Renal cortical epithelial cell (primary cell): ENCODE data around the gene CATSPER1. TPM values are rescaled to one million over a fixed set of nuclear protein-coding genes. Genes with fewer than 3 reads are reported as not detected.
A peak's percentile ranks its signal among the peaks of the same experiment; 100 is the strongest.

ENCODE experiments used
- DNase-seq: peaks from one replicate; pipeline ENCODE4 v3.0.0-alpha.2; 2011; ENCODE audit warnings: low read depth
- total RNA-seq: library from RNA; depleted of rRNA; stranded (reverse); fragments of >200 nt; gene quantifications from 2 replicates; pipeline ENCODE4 v1.2.3, GENCODE V29; 2014

The CATSPER1 gene
- total RNA-seq, 1 donor from 2014 or later: 0.65 TPM

DNA sequence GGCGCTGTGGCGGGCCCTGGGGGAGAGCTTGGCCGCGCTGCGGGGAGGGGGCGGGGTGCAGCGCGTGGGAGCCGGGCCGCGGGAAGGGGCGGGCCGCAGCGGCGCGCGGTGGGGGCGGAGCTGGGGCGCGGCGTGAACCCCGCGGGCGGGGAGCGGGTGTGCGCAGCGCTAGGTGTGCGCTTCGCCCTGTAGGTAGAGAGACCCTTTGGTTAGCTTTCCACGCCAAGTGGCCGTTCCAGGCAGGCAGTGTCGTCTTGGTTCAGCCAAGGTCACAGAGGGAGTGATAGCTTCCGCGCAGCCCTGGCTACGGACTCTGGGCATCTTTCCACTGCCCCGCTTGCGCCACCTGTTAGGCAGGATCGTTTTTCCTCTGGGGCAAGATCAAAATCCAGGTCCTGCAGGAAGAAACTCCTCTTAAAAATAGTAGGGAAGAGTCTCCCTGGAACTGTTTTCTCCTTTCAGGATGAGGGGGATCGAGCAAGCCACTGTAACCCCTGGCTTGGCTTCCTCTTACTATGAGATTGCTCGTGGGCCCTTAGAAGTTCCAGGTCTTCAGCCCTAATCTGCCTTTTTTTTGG is 23.5 kb downstream of the CATSPER1 start:
- peak; percentile 33 for DNase-seq

DNA sequence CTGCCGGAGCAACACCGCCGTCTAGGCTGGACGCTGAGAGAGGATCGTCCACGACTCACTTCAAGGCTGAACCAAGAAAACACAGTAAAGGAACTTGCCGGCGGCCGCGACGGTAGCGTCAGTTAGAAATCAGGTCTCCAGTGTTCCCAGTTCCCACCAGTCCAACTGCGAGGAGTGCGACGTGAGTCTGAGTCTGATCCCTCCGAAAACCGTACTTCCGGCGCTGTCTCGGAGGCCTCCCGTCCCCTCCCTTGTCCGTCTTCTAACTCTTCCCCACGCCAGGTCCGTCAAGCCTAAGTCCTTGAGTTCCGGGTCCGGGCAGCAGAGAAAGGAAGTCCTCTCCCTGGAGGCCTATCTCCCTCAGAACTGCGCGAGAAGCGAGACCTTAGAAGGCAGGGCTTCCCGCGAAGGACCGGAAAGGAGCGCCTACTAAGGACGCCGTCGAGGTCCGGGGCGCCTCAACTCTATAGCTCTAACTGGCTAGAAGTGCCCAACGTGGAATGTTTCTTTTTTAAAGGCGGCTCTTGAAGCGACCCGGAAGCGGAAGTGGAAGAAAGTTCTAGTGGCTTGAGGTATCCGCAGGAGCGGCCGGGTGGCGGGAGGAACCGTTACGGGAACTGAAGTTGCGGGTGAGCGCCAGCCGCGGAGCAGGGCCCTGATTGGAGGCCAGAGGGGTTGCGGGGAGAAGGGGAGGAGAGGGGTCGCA is 24.2 kb downstream of the CATSPER1 start, which contains the start of the genes BANF1 and EIF1AD:
TSS of gene BANF1 (plus strand) at position 562 of the 706 bp plus-strand sequence. CDS start 748 bp downstream, outside the sequence.
TSS of gene EIF1AD (minus strand) at position 216 of the 706 bp plus-strand sequence. CDS start 1,768 bp downstream, outside the sequence.
- peak; percentile 88 for DNase-seq

DNA sequence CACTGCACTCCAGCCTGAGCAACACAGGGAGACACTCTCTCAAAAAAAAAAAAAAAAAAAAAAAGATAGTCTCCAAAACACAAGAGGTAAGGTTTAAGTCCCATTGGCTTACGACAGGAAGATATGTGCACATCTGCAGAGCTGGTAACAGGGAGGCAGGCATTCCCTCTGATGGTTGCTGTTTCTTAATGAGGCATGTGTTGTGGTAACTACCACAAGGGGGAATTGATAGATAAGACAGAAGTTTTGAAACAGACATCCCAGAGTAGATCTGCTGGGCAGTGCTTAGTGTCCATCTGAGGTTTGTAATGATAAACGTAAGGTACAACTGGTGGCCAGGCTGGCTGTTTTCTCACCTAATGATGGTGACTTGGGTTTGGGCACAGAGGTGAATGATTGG is 29.0 kb downstream of the CATSPER1 start:
- no peak for DNase-seq

DNA sequence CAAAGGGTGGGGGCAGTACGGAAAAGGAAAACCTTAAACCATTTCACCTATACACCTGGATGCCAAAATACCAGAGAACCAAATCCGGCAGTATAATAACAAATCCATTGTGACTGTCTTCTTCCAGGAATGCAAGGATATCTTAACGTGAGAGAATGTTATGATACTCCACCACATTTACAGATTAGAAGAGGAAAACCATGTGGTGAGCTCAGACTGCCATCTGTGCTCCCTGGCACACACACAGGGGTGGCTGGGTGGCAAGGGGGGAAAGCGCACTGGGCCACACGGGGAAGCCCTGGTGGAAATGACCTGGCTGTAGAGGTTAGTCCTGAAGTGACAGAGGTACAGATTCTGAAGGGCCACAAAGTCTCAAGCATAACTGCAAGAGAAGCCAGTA is 34.2 kb downstream of the CATSPER1 start:
- no peak for DNase-seq

DNA sequence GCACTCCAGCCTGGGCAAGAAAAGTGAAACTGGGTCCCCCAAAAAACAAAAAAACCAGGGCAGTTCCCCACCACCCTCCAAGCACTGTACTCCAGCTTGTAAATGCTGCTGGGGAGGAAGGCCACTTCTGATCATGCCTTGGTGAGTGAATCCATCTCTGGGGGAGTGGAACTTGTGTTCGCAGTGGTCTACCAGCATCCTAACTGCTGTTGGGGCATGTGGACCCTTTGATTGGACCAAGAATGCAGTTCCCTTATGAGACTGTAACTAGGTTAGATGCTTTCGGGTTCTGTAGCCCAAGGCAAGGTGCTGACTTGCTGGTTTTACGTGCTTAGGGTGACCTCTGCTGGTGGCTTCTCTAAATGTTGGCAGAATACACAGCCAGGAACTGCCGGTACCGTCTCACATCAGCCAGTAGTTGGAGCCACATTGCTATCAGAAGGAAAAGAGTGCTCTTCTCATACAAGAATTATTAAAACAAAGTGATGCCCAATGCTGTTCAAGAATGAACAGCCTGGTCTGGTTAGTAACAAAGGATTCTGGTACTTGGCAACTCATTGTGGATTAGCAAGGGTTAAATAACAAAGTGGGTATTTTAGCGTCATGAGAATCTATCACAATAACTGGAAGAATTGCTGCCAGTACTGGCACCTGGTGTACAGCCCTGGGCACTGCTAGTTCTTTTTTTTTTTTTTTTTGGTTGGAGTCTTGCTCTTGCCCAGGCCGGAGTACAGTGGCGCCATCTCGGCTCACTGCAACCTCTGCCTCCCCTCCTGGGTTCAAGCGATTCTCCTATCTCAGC is 37.3 kb downstream of the CATSPER1 start:
- DNase-seq: peak; percentile 93

DNA sequence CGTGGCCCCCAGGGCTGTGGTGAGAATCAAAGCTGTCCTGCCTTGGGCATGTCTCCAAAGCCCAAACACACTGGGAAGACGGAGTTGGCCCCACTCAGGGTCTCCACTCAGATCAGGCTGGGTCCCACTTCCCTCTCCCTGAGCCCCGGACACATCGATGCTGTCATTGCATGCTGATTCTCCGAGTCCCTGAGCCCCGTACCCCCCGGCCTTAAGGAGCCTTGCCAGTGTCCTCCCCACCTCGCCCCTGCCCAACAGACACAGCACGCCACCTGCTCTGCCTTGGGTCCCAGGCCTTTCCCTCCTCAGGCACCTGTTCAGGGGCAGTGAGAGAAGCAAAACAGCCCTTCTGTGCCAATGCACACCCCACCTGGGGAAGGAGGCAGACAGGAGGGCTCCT is 38.9 kb downstream of the CATSPER1 start:
- DNase-seq: no peak

DNA sequence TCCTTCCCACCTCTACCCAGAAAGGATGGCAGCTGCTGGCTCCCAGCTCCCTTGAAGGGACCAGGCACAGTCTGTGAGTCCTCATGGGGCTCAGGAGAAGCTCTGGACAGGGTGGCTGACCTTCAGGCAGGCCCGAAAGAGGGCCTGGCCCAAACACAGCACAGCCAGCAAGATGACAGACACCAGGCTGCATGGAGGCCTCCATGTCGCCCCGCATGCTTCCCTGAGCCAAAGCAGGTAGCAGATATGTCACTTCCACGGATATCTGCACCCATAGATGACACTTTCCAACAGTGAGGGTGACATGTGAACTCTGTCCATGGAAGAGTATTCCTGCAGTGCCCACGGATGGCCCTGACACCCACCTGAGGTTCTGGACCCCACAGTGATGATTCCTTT is 42.7 kb downstream of the CATSPER1 start:
- no peak for DNase-seq

DNA sequence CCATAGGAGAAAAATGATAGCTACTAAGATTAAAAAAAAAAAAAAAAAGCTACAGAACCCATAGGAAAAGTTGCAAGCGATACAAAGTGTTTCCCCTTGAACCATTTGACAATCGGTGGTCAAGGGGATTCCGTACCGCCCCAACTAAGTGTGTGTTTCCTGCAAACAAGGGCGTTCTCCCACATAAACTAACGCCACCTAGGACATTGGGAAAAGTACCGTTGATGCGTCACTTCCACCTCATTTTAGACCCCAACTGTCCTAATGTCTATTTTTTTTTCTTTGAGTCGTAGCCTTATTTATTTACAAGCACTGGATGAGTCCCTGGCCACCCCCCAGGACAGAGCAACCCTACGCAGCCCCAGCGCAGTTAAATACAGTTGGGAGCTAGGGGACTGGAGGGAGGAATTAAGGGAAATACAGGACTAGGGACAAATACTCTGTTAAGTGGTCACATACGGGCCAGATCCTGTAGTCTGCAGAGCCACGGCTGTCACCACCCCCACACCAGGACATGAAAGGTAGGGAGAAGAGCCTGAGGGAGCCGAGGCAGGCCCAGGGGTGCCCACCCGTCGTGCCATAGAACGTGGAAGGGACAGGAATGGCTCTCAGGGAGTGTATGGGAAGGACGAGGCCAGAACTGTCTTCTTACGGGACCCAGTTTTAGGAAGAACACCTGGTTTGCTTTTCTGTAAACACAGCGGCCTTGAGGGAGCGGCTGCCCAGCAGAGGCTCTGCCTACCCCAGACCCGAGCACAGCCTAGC is 43.3 kb downstream of the CATSPER1 start:
- no peak for DNase-seq

DNA sequence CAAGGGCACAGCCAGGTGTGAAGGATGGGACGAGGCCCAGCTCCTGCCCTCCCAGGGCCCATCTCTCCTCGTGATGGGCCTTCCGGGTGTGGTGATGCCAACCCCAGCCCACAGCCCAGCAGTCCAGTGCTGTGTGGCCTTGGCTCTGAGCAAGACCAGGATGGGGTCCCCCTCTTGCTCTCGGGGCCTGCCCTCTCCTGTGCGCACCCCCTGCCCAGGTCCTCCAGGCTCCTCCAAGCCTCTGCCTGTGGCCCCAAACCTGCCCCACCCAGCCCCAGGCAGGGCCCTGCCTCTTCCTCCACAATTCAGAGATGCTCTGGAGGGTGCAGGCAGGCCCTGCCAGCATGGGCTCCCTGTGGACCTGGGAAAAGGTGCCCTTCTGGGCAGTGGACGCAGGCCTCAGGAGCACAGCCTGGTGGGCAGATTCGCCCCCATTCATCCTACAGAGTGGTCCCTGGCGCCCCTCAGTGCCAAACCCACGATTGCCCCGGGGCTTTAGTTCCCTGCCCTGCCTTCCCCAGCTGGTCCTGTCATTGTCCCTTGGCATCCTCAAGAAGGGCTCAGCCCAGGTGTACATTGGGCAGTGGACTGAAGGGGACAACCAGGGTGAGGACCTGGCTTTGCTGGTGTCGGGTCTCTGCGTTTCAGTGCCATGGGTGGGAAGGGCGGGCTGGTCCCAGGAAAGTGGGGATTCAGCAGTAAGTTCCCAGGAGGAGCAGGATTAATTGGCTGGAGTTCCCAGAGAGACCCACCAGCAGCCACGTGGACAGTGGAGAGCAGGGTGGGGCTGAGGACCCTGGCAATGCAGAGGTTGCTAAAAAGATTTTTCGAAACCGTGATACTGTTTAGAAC is 44.1 kb downstream of the CATSPER1 start:
- DNase-seq: no peak

DNA sequence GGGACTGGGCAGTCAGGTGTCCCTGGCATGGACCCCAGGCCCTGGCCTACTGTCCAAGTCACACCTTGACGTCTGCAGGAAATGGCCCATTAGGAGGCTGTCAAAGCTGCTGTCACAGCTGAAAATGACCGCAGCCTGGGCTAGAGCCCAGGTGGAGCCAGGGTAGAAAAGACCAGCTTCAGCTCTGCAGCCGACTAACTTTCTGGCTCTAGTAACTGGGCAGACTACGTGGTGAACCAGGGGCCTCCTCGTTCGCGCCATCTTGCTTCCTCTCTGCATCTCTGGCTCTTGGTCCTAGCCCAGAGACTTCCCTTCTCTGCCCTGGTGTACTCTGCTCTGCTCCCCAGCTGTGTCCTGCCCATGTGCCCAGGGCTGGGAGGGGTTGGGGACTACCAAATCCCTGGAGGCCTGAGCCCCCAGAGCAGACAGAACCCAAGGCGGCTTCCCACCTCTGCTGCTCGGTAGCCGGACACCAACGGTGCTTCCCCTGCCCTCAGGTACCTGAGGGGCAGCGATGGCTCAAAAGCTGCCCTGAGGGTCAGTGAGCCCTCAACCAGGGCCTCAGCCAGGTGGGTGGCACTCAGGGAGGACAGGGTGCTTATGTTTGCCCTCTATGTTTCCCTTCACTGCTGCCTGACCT is 45.1 kb downstream of the CATSPER1 start:
- DNase-seq: no peak

DNA sequence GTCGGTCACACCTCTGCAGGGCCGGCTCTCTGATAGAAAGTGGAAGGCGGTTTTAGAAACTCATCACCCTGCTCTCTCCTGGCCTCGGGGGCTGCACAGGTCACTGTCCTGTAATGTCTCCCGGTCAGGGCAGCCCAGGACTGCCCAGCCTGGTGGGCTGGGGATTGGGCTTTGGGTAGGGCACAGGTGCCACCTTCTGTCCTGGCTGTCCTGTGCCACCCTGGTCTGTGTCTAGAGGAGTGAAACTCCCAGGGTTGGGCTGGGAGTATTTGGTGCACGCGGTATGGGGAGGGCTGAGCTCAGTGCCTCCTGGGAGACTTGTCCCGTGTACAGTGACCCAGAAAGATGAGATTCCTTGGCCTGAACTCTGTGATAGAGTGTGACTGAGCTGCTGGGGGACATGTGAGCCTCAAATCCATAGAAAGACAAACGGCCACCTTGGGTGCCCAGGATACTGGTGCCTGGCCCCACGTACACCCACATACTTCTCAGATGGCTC is 47.0 kb downstream of the CATSPER1 start:
- DNase-seq: no peak

DNA sequence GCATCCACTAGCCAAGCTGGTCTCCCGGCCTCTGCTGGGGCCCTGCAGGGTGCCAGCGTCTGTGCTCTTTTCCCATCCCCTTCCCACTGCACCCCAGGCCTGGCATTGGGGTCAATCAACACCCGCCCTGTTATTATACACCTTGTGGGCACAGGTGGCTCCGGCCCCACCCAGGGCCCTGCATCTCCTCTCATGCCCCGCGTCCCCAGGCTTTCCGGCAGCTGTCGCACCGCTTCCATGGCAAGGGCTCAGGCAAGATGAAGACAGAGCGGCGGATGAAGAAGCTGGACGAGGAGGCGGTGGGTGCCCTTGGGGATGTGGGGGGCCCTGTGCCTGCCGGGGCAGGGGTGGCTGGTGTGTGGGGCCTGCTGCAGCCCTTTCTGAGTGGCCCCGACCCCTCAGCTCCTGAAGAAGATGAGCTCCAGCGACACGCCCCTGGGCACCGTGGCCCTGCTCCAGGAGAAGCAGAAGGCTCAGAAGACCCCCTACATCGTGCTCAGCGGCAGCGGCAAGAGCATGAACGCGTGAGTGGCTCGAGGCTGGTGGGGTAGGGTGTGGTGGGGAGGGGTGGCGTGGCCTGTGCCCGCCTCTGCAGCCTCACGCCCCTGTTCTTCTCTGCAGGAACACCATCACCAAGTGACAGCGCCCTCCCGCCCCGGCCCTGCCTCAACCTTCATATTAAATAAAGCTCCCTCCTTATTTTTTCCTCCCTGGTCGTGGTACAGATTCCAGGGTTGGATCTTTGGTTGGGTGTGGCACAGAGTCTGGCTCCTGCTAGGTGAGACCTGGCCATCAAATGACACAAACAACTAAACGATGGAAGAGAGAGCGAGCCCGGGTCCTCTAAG is 47.7 kb downstream of the CATSPER1 start:
- DNase-seq: no peak

DNA sequence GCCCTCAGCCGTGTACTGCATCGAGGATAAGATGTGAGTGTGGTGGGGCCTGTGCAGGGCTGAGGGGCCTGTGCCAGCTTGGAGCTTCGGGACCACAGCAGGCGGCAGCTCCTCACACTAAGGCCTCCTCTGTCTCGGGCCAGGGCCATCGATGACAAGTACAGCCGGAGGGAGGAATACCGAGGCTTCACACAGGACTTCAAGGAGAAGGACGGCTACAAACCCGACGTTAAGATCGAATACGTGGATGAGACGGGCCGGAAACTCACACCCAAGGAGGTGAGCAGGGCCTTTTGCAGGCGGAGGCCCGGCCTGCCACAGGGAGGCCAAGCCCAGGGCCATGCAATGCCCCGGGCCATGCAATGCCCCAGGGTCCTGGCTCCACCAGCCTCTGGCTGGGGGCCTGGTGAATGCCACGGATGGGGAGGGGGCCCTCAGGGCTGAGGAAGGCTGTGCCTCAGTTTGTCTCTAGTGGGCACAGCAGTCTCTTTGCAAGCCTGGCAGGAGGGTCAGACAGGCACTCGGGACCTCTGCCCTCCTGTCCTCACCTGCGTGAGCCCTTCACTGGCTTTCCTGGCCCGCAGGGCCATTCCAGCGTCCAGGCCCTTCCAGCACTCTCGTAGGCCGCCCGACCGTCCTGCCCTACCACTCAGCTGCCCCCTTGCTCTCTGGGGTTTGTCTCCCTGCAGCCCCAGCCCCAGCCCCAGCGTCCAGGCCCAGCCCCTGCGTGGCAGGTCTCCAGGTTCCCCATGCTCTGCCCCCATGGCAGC is 48.5 kb downstream of the CATSPER1 start:
- no peak for DNase-seq

DNA sequence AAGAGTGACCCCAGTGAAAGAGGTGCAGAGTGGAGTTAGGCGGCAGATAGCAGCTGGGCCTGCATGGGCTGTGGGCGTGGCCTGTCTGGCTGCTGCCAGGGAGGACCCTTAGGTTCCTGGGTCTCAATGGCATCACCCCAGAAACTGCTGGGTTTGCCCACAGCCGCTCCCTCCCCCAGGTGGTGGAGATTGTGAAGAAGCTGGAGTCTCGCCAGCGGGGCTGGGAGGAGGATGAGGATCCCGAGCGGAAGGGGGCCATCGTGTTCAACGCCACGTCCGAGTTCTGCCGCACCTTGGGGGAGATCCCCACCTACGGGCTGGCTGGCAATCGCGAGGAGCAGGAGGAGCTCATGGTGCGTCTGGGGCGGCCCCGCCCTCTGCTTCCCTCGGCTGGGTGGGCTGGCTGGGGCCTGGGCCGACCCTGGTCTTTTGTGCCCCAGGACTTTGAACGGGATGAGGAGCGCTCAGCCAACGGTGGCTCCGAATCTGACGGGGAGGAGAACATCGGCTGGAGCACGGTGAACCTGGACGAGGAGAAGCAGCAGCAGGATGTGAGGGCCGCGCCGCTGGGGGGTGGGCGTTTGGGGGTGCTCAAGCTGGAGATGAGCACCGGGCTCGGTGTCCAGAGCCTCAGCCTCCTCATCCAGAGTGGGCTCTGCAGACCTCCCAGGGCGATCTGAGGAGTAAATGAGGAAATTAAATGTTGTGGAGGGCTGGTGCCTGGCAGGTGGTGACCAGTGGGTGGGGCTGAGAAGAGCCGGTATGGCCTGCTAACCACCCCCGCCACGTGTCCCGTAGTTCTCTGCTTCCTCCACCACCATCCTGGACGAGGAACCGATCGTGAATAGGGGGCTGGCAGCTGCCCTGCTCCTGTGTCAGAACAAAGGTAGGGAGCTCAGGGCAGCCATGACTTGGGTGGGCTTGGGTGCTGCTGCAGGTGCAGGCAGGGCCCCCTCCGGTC is 49.8 kb downstream of the CATSPER1 start:
- DNase-seq: no peak

DNA sequence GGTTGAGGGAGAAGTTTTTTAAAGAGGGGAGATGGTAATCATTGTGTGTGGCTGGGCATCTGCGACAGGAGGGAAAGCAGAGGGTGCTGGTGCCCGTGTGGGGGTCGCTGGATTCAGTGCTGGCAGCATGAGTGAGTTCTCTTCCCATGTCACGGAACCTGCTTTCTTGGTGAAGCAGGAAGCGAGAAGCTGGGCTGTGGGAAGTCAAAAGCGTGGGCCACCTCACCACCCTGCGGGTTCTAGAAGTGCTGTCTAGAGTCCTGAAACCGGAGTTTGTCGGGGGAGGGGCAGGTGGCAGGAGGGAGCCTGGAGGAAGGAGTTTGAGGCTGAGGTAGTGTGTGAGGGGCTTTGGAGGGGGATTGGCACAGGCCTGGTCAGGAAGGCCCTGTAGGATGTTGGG is 50.5 kb downstream of the CATSPER1 start:
- no peak for DNase-seq

DNA sequence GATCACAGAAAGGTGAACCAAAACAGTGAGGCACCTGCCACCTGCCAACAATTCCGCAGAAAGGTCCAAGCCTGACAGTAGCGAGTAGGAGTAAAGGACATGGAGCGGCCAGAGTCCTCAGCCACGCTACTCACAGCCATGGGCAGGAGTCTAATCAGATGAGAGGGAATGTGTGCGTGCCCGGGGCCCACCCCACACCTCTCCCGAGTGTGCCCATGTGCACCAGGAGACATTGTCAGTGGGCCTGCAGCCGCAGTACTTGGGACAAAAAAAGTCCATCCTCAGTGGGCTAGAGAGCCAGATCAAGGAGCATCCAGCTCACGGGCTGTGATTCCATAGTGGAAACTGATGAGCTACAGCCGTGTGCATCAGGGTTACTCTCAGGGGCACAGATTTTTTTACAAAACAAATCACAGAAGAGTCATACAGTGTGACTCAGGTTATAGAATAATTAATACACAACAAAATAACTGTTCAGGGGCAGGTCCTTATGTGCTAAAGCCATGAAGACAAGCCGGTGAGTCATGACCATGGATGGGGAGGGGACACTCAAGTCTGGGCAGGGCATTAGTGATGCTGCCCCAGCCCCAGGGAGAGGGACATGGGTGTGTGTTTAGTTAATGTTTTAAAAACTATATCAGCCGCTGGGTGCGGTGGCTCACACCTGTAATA is 52.7 kb downstream of the CATSPER1 start:
- DNase-seq: peak; percentile 21

DNA sequence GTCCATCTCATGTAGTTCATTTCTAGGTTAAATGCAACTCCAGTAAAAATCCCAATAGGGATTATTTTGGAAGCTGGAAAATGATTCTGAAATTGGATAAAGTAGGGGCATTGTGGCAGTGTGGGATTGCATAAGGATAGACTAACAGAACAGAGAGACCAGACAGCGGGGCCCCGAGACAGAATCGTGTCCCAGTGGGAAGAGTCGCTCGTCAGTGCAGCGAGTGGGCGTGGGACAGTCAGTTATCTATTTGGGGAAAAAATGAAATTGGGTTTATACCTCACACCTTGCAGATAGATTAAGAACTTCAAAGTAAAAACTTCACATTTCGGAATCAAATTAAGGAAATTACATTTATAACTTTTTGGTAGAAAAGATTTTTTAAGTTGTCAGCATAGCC is 54.2 kb downstream of the CATSPER1 start:
- DNase-seq: no peak
